ENCODE data around the gene ZBTB44. TPM values are rescaled to one million over a fixed set of nuclear protein-coding genes. Genes with fewer than 3 reads are reported as not detected.

ZBTB44 gene
- total RNA-seq, 1 donor from 2014 or later, result 26.1 TPM

DNA sequence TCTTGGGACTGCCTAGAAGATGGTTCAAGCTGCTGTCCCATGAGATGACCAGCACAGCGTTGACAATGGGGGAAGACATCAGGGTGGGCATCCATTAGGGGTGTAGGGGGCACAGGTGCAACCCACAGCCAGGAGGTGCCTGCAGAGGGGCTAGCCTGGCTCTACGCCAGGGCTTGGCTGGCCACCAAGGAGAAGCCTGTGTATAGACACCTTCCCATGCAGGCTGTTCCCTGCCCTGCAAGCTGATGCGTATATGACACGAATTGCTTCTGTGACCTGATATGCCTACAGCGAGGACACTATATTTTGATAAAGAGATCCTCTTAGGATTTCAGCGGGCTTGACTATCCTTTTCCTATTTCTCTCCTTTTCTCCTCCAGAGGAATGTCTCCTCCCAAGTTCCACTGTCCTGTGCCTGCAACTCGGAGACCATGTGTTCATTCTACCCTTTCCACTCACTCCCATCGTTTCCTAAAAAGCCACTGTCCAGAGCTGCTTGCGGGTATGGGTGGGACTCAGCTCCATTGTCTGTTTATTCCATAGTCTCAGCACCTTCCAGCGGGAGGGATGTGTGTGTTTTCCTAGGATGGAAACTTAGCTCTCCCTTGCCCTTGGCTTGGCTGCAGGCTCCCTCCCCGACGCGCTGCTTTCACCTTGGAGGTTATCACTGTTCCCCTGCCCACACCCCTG lies 99.0 kb downstream of the ZBTB44 start:
- no peak for DNase-seq (ENCODE audit: low read depth in 2 of 2)

DNA sequence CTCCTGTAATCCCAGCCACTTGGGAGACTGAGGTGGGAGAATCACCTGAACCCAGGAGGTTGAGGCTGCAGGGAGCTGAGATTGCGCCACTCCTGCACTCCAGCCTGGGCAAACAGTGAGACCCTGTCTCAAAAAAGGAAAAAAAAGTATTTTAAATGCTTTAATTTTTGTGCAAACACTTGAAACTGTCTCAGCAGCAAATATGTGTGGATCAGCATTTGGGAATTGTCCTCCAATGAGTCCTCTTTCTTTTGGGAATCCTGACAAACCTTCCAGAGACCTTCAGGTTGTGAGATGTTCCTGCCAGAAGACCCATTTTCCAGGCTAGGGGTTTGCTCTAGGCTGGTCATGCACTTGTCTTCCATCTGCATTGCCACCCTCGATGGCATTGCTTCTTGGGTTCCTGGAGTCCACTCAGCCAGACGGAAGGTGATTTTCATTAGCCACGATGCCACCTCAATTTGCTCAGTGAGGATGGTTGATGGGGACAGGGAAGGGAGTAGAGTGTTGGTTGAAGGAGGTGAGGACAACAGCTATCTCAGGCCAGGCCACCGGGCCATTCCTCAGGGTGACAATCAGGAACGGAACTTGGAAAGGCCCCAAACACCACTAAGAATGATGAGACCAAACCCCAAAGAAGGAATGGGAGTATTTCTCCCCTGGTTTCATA lies 99.7 kb downstream of the ZBTB44 start:
- no peak for DNase-seq (ENCODE audit: low read depth in 2 of 2)

DNA sequence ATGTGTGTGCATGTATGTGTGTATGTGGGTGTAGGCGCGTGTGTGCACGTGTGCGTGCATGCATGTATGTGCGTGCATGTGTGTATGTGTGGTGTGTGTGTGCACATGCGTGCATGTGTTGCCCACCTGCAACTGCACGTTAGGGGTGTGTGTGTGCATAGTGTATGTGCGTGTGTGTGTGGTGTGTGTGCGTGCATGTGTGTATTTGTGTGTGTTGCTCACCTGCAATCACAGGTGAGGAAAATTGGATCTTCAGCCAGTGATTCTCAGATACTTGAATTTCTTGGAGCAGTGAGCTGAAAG lies 100.8 kb downstream of the ZBTB44 start:
- DNase-seq (ENCODE audit: low read depth in 2 of 2), result no peak

DNA sequence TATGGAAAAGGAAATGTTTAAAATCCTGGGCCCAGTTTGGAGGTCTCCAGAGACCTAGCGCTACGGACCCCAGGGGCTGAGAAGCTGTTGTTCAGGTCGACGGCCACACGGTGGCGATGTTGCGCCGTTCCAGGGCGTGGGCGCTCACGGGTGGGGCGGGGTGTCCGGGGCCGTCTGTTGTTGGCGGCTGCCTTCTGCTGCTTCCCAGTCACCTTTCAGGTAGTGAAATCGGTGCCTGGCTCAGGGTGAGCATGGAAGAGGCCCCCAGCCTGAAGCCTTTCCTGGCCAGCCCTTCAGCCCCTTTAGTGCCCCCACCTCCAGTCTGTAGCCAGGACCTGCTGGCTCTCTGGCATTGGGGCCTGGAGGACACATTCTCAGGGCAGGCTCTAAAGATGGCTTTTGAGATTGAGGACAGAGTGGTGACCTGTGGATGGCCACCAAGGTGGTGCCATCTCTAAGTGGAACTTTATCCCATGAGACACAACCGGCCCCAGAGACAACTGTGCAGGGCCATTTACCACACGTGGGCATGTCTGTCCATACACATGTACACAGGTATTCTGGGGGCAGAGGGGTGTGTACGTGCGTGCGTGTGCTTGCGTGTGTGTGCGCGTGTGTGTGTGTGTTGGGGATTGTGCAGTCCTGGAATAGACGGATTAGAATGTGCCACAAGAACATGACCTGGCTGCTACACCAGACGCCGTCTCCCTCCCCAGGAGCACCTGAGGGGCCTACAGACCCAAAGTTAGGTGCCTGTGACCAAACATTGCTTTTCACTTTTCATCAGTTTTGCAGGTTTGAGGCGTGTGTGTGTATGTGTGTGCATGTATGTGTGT lies 101.4 kb downstream of the ZBTB44 start:
- peak in 1 of 2 donors; percentile 25 for DNase-seq (ENCODE audit: low read depth in 2 of 2)

DNA sequence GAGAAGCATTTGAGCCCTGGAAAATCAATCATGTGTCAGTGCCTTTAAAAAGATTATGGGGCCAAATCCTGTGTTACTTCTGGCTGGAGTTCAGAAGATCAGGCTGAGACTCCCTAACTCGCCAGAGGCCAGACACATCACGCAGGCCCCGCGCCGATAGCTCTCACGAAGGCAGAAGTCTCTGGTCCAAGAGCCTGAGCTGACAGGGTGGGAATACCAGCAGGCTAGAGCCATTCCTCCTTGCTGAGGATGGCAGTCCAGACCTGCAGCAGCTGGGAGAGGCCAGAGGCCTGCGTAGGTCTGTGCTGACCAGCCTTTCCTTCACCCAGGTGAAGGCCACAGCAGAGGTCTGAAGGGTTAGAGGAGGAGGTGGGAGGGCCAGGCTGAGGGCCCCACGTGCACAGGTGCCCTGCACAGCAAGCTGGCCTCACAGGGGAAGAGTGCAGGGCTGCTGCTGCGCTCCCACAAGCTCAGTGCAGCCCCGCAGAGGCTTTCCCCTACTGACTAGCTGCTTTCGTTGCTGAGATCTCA lies 102.2 kb downstream of the ZBTB44 start:
- DNase-seq (ENCODE audit: low read depth in 2 of 2), result no peak

DNA sequence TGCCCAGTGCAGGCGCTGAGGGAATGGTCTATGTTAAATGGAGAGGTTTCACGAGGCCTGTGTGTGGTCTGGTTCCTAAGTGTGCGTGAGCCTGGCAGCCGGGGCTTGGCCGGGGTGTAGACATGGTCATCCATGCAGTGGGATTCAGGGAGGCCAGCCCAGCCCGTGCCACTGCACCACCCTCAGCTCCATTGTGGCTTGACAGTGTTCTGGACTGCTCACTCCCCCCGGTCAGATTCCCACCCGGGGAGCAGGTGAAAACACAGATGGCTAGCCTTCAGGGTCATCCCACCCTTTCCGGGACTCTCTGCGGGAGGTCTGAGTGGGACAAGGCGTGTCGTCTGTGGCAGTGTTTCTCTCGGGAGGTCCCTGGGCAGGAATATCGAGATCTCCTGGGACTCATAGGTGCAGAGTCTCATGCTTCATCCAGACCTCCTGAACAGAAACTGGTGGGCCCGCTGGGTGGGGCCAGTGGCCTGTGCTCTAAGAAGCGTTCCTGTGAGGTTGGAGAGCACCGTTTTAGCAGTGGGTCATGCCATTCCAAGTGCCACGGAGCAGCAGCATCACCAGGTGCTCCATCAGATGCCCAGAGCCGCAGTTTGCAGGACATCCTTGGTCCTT lies 102.8 kb downstream of the ZBTB44 start:
- DNase-seq (ENCODE audit: low read depth in 2 of 2), result no peak

DNA sequence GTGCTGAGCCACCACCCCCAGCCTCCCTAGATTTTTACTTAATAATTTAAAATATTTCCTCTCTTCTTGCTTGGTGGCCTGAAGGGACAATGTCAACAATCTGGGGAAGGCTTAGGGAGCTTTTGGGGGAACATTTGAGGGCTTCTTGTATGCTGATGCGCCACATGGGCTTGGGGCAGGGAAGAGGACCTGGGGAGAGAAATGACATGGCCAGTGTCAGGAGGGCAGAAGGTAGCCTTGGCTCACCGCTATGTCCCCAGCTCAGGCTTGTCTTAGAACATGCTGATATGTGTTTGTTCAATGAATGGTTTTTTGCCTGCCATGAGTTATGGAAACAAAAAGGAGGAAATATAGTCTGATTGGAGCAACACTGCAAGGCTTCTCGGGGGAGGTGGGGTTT lies 103.6 kb downstream of the ZBTB44 start:
- no peak for DNase-seq (ENCODE audit: low read depth in 2 of 2)

DNA sequence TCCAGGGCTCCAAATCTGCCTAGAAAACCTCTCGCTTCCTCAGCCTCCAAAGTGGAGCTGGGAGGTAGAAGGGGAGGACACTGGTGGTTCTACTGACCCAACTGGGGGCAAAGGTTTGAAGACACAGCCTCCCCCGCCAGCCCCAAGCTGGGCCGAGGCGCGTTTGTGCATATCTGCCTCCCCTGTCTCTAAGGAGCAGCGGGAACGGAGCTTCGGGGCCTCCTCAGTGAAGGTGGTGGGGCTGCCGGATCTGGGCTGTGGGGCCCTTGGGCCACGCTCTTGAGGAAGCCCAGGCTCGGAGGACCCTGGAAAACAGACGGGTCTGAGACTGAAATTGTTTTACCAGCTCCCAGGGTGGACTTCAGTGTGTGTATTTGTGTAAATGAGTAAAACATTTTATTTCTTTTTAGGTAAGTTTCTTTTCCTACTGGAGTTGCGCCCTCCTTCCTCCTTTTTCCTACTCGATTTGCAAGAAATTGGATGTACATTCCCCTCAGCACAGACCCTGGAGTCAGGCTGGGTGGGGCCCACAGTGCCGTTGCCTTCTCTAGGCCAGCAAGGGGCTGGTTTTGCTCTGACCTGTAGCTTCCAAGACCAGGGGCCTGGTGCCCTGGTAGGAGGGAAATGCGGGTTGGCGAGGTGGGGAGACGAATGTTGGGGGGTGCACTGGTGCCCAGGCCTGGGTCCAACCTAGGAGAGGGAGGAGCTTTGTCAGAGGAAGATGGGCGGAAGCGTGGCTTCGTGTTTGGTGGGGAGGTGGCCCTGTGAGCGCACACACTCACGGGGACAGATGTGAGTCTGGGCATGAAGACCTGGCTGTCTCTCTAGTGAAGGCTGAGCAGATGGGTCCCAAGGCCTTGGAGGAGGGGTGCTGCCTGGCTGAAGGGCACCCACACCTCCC lies 104.5 kb downstream of the ZBTB44 start:
- no peak for DNase-seq (ENCODE audit: low read depth in 2 of 2)

DNA sequence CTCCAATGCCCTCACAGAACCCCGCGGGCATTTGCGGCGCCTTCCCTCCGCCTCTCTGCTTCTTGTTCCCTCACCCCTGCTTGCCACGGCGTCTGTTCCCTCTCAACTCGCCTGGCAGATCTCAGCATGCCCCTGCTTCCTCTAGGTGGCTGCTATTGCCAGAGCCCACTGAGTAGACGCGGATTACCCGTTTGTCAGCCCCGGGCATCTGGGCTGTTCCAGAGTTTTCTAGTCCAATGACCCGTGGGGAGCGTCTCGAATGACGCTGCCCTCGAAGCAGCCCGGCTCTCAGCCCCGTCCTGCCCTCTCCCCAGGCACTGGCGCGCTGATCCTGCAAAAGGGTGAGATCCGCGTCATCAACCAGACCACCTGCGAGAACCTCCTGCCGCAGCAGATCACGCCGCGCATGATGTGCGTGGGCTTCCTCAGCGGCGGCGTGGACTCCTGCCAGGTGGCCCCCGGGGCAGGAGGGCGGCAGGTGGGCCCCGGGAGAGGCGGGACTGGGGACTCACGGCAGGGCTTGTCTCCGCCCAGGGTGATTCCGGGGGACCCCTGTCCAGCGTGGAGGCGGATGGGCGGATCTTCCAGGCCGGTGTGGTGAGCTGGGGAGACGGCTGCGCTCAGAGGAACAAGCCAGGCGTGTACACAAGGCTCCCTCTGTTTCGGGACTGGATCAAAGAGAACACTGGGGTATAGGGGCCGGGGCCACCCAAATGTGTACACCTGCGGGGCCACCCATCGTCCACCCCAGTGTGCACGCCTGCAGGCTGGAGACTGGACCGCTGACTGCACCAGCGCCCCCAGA lies 105.4 kb downstream of the ZBTB44 start:
- no peak for DNase-seq (ENCODE audit: low read depth in 2 of 2)

DNA sequence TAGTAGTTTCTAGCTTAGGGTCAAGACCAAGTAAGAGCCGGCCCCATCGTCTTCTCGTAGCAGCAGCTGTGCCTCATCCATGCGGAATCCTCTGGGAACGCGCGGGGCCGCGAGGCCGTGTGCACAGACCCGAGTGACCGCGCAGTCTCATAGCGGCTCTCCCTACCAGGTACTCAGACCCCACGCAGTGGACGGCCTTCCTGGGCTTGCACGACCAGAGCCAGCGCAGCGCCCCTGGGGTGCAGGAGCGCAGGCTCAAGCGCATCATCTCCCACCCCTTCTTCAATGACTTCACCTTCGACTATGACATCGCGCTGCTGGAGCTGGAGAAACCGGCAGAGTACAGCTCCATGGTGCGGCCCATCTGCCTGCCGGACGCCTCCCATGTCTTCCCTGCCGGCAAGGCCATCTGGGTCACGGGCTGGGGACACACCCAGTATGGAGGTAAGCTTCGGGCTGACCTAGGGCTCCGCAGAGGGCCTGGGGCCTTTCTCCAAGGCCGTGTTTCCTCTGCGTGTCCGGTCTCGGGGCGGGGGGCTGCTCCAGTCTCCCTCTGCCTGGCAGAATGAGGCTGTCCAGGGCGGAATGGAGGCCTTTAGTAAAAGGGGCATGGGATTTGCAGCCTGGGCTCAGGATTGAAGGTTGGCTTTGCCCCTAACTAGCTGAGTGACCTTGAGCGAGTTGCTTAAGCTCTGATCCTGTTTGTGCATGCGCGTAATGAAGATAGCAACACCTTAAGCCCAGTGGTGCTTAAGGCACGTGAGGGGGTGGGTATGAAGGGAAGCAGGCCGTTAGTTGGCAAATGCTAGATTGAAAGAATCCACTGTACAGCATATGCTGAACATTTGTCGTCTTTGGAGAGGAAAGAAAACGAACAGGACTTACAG lies 106.2 kb downstream of the ZBTB44 start:
- DNase-seq (ENCODE audit: low read depth in 2 of 2), result no peak

DNA sequence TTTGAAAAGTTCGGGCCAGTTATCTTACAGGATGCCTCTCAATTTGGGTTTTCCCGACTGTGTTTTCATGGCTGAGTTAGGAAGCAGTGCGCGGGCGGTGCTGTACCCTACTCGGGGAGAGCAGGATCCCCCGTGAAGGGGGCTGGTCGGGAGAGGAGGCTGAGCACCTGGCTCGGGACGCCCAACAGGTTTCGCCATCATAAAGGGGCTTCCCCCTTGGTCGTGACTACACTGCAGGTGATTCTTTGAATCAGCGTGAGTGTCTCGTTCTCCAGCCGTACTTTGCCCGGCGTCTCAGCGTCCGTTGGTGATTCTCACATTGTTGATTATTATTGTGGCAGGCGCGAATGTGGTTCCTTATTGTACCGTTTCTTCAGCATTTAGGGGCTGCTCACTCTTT lies 108.6 kb downstream of the ZBTB44 start:
- DNase-seq (ENCODE audit: low read depth in 2 of 2), result no peak

DNA sequence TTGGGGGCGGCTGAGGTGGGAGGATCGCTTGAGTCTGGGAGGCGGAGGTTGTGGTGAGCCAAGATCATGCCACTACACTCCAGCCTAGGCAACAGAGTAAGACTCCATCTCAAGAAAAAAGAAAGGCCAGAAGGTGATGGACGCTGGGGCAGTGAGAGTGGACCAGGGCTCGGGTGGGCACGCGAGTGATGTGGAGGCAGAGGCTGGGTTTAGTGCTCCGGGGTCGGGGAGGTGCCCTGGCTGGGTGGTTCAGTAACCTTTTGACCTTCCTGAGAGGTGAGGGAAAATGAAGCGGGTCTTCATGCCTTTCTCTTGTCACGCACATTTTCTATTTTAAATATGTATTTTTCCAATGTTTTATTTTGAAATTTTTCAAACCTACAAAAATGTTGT lies 110.0 kb downstream of the ZBTB44 start:
- DNase-seq (ENCODE audit: low read depth in 2 of 2), result no peak

DNA sequence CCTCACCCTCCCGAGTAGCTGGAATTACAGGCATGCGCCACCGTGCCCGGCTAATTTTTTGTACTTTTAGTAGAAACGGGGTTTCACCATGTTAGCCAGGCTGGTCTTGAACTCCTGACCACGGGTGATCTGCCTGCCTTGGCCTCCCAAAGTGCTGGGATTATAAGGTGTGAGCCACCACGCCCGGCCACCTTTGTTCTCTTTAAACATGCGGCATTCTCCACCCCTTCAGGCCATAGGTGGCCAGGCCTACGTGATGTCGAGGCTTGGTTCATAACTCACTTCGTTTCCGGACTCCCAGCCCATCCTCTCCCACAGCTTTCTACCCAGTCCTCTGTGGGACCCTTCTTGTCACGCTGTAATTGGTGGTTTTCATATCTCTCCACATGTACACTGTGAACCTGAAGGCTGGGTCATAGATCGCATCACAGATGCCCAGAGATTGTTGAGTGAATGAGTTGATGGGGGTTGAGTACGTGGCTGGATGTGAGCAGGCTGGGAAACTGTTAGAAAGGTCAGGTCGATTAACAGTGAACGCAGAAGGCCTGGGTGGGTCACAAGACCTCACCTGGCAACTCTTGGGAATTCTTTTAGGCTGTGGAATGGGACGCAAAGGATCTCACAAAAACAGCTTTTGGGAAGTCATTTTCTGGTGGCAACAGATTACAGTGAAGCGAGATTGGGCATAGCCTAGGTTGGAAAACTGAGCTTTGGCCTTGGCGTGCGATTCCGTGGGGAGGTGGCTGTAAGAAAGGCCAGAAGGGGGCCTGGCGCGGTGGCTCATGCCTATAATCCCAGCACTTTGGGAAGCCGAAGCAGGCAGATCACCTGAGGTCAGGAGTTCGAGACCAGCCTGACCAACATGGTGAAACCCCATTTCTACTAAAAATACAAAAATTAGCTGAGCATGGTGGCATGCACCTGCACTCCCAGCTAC lies 110.7 kb downstream of the ZBTB44 start:
- no peak for DNase-seq (ENCODE audit: low read depth in 2 of 2)

DNA sequence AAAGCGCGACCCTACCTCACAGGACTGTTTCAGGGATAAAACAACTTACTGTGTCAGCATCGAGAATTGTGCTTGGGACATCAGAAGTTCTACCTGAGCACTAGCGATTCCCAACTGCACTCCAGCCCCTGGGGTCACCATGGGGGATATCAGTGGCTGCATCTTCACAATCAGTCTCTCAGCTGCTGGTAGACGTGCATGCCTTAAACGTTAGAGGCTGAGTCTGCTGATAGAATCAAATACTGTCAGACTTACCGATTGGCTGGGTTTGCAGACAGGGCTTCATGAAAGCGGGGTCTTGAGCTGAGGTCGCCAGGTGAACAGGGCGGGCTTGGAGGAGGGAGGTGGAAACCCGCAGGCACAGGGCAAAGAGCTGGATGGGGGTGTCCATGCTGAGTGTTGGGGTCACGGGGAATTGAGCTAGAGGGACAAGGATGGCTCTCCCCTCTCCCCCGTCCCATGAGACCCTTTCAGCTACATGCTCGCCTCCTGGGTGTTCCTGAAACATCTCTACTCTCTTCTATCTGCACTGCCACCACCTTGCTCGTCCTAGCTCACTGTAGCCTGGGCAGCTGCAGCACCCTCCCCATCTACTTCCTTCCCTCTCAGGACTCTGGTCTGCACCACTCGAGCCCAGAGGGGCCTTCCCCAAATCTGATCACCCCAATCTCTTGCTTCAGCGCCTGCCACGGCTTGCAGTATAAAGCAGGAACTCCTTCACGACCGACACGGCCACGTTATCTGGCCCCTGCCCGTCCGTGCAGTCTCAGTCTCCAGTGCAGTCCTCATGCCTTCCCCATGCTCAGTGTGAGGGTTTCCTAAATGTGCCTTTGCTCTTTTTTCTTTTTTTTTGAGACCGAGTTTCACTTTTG lies 111.7 kb downstream of the ZBTB44 start:
- no peak for DNase-seq (ENCODE audit: low read depth in 2 of 2)

DNA sequence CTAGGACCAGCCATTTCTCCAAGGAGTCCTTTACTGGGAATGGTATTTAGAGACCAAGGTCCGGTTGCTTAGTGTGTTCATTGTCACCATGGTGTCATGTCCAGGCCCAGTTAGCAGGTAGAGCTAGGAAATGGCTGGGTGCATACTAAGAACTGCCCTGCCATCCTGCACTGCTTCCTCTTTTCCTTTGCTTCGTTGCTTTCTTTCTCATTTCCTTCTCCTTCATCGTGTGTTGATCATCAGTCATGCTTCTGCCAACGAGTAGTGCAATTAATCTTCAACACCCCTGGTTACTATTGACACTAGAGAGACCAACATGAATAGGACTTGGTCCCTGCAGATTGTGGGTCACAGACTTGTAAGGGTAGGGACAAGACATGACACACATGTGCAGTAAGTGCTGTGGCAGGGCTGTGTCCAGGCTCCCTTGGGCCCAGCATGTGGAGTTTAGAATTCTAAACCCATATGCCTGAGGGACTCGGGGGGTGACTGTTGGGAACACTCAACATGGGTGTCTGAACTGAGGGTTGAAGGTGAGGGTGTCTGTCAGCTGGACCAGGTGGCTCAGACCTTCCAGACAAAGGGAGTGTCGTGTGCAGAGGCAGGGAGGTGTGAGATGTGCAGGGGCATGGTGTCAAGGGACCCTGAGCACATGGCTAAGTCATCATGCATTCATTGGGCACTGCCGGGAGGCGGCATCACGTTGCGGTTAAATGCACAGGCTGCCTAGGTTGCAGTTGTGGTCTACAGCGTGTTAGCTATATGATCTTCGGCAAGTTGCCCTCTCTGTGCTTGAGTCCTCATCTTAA lies 112.5 kb downstream of the ZBTB44 start:
- DNase-seq (ENCODE audit: low read depth in 2 of 2), result no peak

DNA sequence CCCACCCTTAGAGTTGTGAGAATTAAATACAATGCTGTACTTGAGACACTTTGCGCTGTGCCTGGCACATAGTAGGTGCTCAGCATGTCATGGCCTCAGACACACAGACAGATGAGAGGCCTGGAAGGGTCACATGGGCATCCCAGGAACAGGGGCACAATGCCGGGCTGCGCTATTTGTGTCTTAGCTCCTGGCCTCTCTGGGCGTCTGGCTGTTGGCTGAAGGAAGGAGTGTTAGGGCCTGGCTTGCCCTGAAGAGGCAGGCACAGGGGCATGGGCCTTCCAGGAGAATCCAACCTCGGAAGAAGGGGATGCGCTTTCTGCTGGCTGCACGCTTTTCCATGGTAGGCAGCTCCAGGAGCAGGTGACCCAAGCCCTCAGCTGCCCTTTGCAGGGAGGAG lies 113.7 kb downstream of the ZBTB44 start:
- no peak for DNase-seq (ENCODE audit: low read depth in 2 of 2)

Data from dermis microvascular lymphatic vessel endothelial cell (primary cell).